Neutrophil (primary cell): Measurements from ENCODE around the gene ANK3.
"Not testable (repeated sequence)": the region's sequence is repeated elsewhere in the genome, so short reads cannot be mapped to it uniquely, and the experiment has no call there.

Source experiments
- H3K27ac ChIP-seq: fragments of 200-600 bp; sonication (generic); 2 replicates; pipeline ENCODE4 v1.5.1; 2016; ENCODE audit warnings: mild to moderate bottlenecking, moderate library complexity
- H3K27me3 ChIP-seq: fragments of 200-600 bp; sonication (generic); 2 replicates; pipeline ENCODE4 v1.6.0; 2016; ENCODE audit warnings: mild to moderate bottlenecking
- H3K36me3 ChIP-seq: fragments of 200-600 bp; sonication (generic); 2 replicates; pipeline ENCODE4 v1.5.1; 2017
- H3K4me1 ChIP-seq, 2 experiments: fragments of 200-600 bp in 1 of 2; sonication (generic) in 1 of 2; 1 replicate in 1 of 2; 2 replicates in 1 of 2; pipeline versions ENCODE4 v1.5.1 to v1.6.1; 2013 to 2016; ENCODE audit warnings: low read depth in 1 of 2, low read length in 1 of 2, mild to moderate bottlenecking in 1 of 2, moderate library complexity in 1 of 2; ENCODE audit not compliant: control insufficient read depth in 1 of 2, insufficient read depth in 1 of 2
- H3K4me3 ChIP-seq, 2 experiments: fragments of 200-600 bp in 1 of 2; sonication (generic) in 1 of 2; 1 replicate in 1 of 2; 2 replicates in 1 of 2; pipeline ENCODE4 v1.5.1; 2013 to 2016; ENCODE audit warnings: low read depth in 1 of 2, low read length in 1 of 2, mild to moderate bottlenecking in 1 of 2, moderate library complexity in 1 of 2
- H3K9me3 ChIP-seq: fragments of 200-600 bp; sonication (generic); 2 replicates; pipeline ENCODE4 v1.5.1; 2016
- CTCF ChIP-seq: fragments of 200-600 bp; sonication (generic); IDR thresholded peaks from 2 replicates; pipeline ENCODE4 v1.5.1; 2016; ENCODE audit warnings: antibody characterized with exemption

ANK3 gene

GRCh38 chr10:60041489-60042133 lies 348.1 kb downstream of the ANK3 start:
- no peaks in the 10 kb centered on the region for H3K36me3 ChIP-seq

GRCh38 chr10:60040014-60040662 lies 349.5 kb downstream of the ANK3 start:
- no peaks in the 10 kb centered on the region for H3K36me3 ChIP-seq
- no peak for TF ChIP-seq CTCF
- no peaks in the 10 kb centered on the region for H3K9me3 ChIP-seq
- H3K27ac ChIP-seq, result no peak overlapping the region
- no peaks in the 10 kb centered on the region for H3K27me3 ChIP-seq
- no peak overlapping the region for H3K4me3 ChIP-seq
- no peaks in the 10 kb centered on the region for H3K4me1 ChIP-seq

More at GRCh38 chr10:60041489-60042133, 348.1 kb downstream of the ANK3 start:
- H3K27ac ChIP-seq, result no peak overlapping the region
- H3K27me3 ChIP-seq, result no peaks in the 10 kb centered on the region
- H3K4me1 ChIP-seq, result no peaks in the 10 kb centered on the region
- TF ChIP-seq CTCF, result no peak
- no peak overlapping the region for H3K4me3 ChIP-seq
- H3K9me3 ChIP-seq, result no peaks in the 10 kb centered on the region

GRCh38 chr10:60035984-60036383 lies 353.7 kb downstream of the ANK3 start:
- no peak for TF ChIP-seq CTCF
- no peaks in the 10 kb centered on the region for H3K27me3 ChIP-seq
- no peaks in the 10 kb centered on the region for H3K4me1 ChIP-seq
- no peaks in the 10 kb centered on the region for H3K9me3 ChIP-seq
- no peak overlapping the region for H3K27ac ChIP-seq
- no peaks in the 10 kb centered on the region for H3K36me3 ChIP-seq
- H3K4me3 ChIP-seq, result no peak overlapping the region

- H3K27me3 ChIP-seq, H3K27ac ChIP-seq, H3K9me3 ChIP-seq, H3K36me3 ChIP-seq, H3K4me3 ChIP-seq, H3K4me1 ChIP-seq: not testable (repeated sequence)
These were observed 354.3 kb downstream of the ANK3 start for GRCh38 chr10:60035375-60035774.

- Histone ChIP-seq H3K4me1 (no peaks in the 10 kb centered on the region), H3K36me3 (no peaks in the 10 kb centered on the region), H3K9me3 (no peaks in the 10 kb centered on the region), H3K27ac (no peak overlapping the region), H3K4me3 (no peak overlapping the region), H3K27me3 (no peaks in the 10 kb centered on the region)
- TF ChIP-seq CTCF, result no peak
These were observed 357.0 kb downstream of the ANK3 start for GRCh38 chr10:60032723-60033122.

- no peaks in the 10 kb centered on the region for H3K9me3 ChIP-seq
- H3K27ac ChIP-seq, result no peak overlapping the region
- H3K27me3 ChIP-seq, result no peaks in the 10 kb centered on the region
- TF ChIP-seq CTCF, result no peak
- no peak overlapping the region for H3K4me3 ChIP-seq
- no peaks in the 10 kb centered on the region for H3K36me3 ChIP-seq
- H3K4me1 ChIP-seq, result no peaks in the 10 kb centered on the region
These were observed 358.0 kb downstream of the ANK3 start for GRCh38 chr10:60031664-60032063.
